ENCODE data around the gene DNAI2. TPM values are rescaled to one million over a fixed set of nuclear protein-coding genes. Genes with fewer than 3 reads are reported as not detected.

The DNAI2 gene
- polyA plus RNA-seq, 1 donor from 2014 or later = not detected

- H3K9ac ChIP-seq (ENCODE audit: low read length) = no peak overlapping the region
- H3K9me2 ChIP-seq (ENCODE audit: insufficient read depth, low read length) = no peaks in the 10 kb centered on the region
- no peaks in the 10 kb centered on the region for H3F3A ChIP-seq (ENCODE audit: insufficient read depth, low read length, poor library complexity, severe bottlenecking)
- no peak overlapping the region for H3K4me2 ChIP-seq (ENCODE audit: low read length)
- no peak overlapping the region for H2AFZ ChIP-seq (ENCODE audit: low read depth, low read length)
- H3K4me3 ChIP-seq (ENCODE audit: low read length) = no peak overlapping the region
- no peaks in the 10 kb centered on the region for H3K27me3 ChIP-seq (ENCODE audit: insufficient read depth, low read depth, low read length)
- H3K27ac ChIP-seq (ENCODE audit: low read length) = no peak overlapping the region
- no peaks in the 10 kb centered on the region for H3K36me3 ChIP-seq (ENCODE audit: insufficient read depth, low read length)
- TF ChIP-seq RAD21 (conservative IDR thresholded peaks at IDR 0.05) = no peak
- no peak for TF ChIP-seq REST (IDR thresholded peaks at IDR 0.05; ENCODE audit: borderline replicate concordance)
- TF ChIP-seq TAF1 (IDR thresholded peaks at IDR 0.05; ENCODE audit: low read depth) = no peak
- TF ChIP-seq CTCF (IDR thresholded peaks at IDR 0.05; ENCODE audit: poor library complexity, severe bottlenecking) = no peak
- TF ChIP-seq SMC3 (conservative IDR thresholded peaks at IDR 0.05; ENCODE audit: poor library complexity) = no peak
- no peak for TF ChIP-seq MXI1 (conservative IDR thresholded peaks at IDR 0.05; ENCODE audit: poor library complexity, severe bottlenecking)
- TF ChIP-seq POLR2AphosphoS5 (IDR thresholded peaks at IDR 0.05) = no peak
- TF ChIP-seq EP300 (conservative IDR thresholded peaks at IDR 0.05; ENCODE audit: poor library complexity, severe bottlenecking) = no peak
- no peak for TF ChIP-seq EZH2 (IDR thresholded peaks at IDR 0.05; ENCODE audit: borderline replicate concordance, insufficient read depth, low read length, poor library complexity, severe bottlenecking)
- no peaks in the 10 kb centered on the region for H3K79me2 ChIP-seq (replicated peaks; ENCODE audit: insufficient read depth, low read length)
- no peaks in the 10 kb centered on the region for H4K20me1 ChIP-seq (ENCODE audit: insufficient read depth)
- no peaks in the 10 kb centered on the region for H3K9me3 ChIP-seq (ENCODE audit: low read length)
Observed at GRCh38 chr17:74303305-74303704, 29.3 kb downstream of the DNAI2 start.

GRCh38 chr17:74304184-74304583 lies 30.1 kb downstream of the DNAI2 start:
- Histone ChIP-seq H3K9ac (ENCODE audit: low read length) (no peak overlapping the region), H3K4me3 (ENCODE audit: low read length) (no peak overlapping the region), H3K36me3 (ENCODE audit: insufficient read depth, low read length) (no peaks in the 10 kb centered on the region), H3K27me3 (ENCODE audit: insufficient read depth, low read depth, low read length) (no peaks in the 10 kb centered on the region), H3K9me3 (ENCODE audit: low read length) (no peaks in the 10 kb centered on the region), H4K20me1 (ENCODE audit: insufficient read depth) (no peaks in the 10 kb centered on the region), H3K4me2 (ENCODE audit: low read length) (no peak overlapping the region), H3K9me2 (ENCODE audit: insufficient read depth, low read length) (no peaks in the 10 kb centered on the region), H3K79me2 (replicated peaks; ENCODE audit: insufficient read depth, low read length) (no peaks in the 10 kb centered on the region), H3K27ac (ENCODE audit: low read length) (no peak overlapping the region), H3F3A (ENCODE audit: insufficient read depth, low read length, poor library complexity, severe bottlenecking) (no peaks in the 10 kb centered on the region), H2AFZ (ENCODE audit: low read depth, low read length) (no peak overlapping the region)
- TF ChIP-seq EP300 (conservative IDR thresholded peaks at IDR 0.05; ENCODE audit: poor library complexity, severe bottlenecking) (no peak), MXI1 (conservative IDR thresholded peaks at IDR 0.05; ENCODE audit: poor library complexity, severe bottlenecking) (no peak), RAD21 (conservative IDR thresholded peaks at IDR 0.05) (no peak), REST (IDR thresholded peaks at IDR 0.05; ENCODE audit: borderline replicate concordance) (no peak), EZH2 (IDR thresholded peaks at IDR 0.05; ENCODE audit: borderline replicate concordance, insufficient read depth, low read length, poor library complexity, severe bottlenecking) (no peak), CTCF (IDR thresholded peaks at IDR 0.05; ENCODE audit: poor library complexity, severe bottlenecking) (no peak), SMC3 (conservative IDR thresholded peaks at IDR 0.05; ENCODE audit: poor library complexity) (no peak), TAF1 (IDR thresholded peaks at IDR 0.05; ENCODE audit: low read depth) (no peak), POLR2AphosphoS5 (IDR thresholded peaks at IDR 0.05) (no peak)

All from neural cell (in vitro differentiated cells).